HepG2 (cell line): Measurements from ENCODE around the gene KHNYN. TPM values are rescaled to one million over a fixed set of nuclear protein-coding genes. Genes with fewer than 3 reads are reported as not detected.

Source experiments
- BCL6 ChIP-seq: IDR thresholded peaks from 2 replicates; pipeline ENCODE4 v1.6.1; 2016; ENCODE audit warnings: missing genetic modification reagents, missing compliant biosample characterization
- ETV5 ChIP-seq: IDR thresholded peaks from 2 replicates; pipeline ENCODE4 v1.6.1; 2018; ENCODE audit warnings: missing biosample characterization, missing genetic modification reagents, inconsistent platforms, borderline replicate concordance
- GATA4 ChIP-seq: sonication (generic); IDR thresholded peaks from 2 replicates; pipeline ENCODE4 v1.6.1; 2016; ENCODE audit warnings: antibody characterized with exemption, low read depth, borderline replicate concordance
- HOXA3 ChIP-seq: sonication (generic); formaldehyde crosslinking; IDR thresholded peaks from 2 replicates; pipeline ENCODE4 v1.5.0; 2020; ENCODE audit warnings: missing genetic modification reagents
- MBNL3 ChIP-seq: fragments of 250-450 bp; sonication (Bioruptor Pico); conservative IDR thresholded peaks from 2 replicates; pipeline ENCODE4 v1.8.0; 2022; ENCODE audit warnings: mild to moderate bottlenecking, inconsistent platforms
- MIER2 ChIP-seq: IDR thresholded peaks from 2 replicates; pipeline ENCODE4 v1.6.1; 2016; ENCODE audit warnings: missing biosample characterization, missing genetic modification reagents
- NFATC3 ChIP-seq: sonication (generic); formaldehyde crosslinking; IDR thresholded peaks from 2 replicates; pipeline ENCODE4 v1.5.1; 2020; ENCODE audit warnings: mild to moderate bottlenecking, missing genetic modification reagents
- RAD51 ChIP-seq: fragments of 450-650 bp; IDR thresholded peaks from 2 replicates; pipeline ENCODE4 v1.6.1; 2016; ENCODE audit warnings: borderline replicate concordance
- RBM22 ChIP-seq: fragments of 200-400 bp; formaldehyde crosslinking; optimal IDR thresholded peaks from 2 replicates; pipeline ENCODE3; 2017; ENCODE audit warnings: mild to moderate bottlenecking, low read length, moderate library complexity
- SNAPC2 ChIP-seq: sonication (generic); formaldehyde crosslinking; IDR thresholded peaks from 2 replicates; pipeline ENCODE4 v1.8.1; 2022; ENCODE audit warnings: mild to moderate bottlenecking, missing genetic modification reagents
- SP5 ChIP-seq: IDR thresholded peaks from 2 replicates; pipeline ENCODE4 v1.6.1; 2016; ENCODE audit warnings: low read depth, borderline replicate concordance
- TMF1 ChIP-seq: sonication (generic); formaldehyde crosslinking; IDR thresholded peaks from 2 replicates; pipeline ENCODE4 v1.8.1; 2022; ENCODE audit warnings: low read depth, missing genetic modification reagents
- TRIM24 ChIP-seq: sonication (generic); formaldehyde crosslinking; IDR thresholded peaks from 2 replicates; pipeline ENCODE4 v1.8.0; 2022; ENCODE audit warnings: mild to moderate bottlenecking, missing genetic modification reagents
- ZFX ChIP-seq: sonication (generic); formaldehyde crosslinking; IDR thresholded peaks from 2 replicates; pipeline ENCODE4 v1.4.0; 2020; ENCODE audit warnings: mild to moderate bottlenecking, low read depth, missing genetic modification reagents, moderate library complexity
- ZNF616 ChIP-seq: sonication (generic); formaldehyde crosslinking; IDR thresholded peaks from 2 replicates; pipeline ENCODE4 v1.5.0; 2020; ENCODE audit warnings: low read depth, mild to moderate bottlenecking, missing genetic modification reagents
- ZNF619 ChIP-seq: sonication (generic); formaldehyde crosslinking; IDR thresholded peaks from 2 replicates; pipeline ENCODE4 v1.4.0; 2020; ENCODE audit warnings: mild to moderate bottlenecking, missing genetic modification reagents
- ZNF629 ChIP-seq: sonication (generic); formaldehyde crosslinking; conservative IDR thresholded peaks from 2 replicates; pipeline ENCODE4 v1.5.0; 2020; ENCODE audit warnings: missing genetic modification reagents
- ZNF747 ChIP-seq: sonication (generic); formaldehyde crosslinking; IDR thresholded peaks from 2 replicates; pipeline ENCODE4 v1.8.1; 2023; ENCODE audit warnings: missing genetic modification reagents, mild to moderate bottlenecking, borderline replicate concordance
- ZNF749 ChIP-seq: sonication (generic); formaldehyde crosslinking; IDR thresholded peaks from 2 replicates; pipeline ENCODE4 v1.8.0; 2022; ENCODE audit warnings: mild to moderate bottlenecking, missing genetic modification reagents, moderate library complexity, borderline replicate concordance
- ZNF792 ChIP-seq: IDR thresholded peaks from 2 replicates; pipeline ENCODE4 v1.6.1; 2016
- polyA plus RNA-seq, 8 experiments: library from polyadenylated mRNA; depleted of rRNA in 3 of 8; stranded (reverse) in 7 of 8; unstranded in 1 of 8; fragments of >200 nt; fragmentation: Illumina TruSeq in 4 of 8; extraction: Trizol in 4 of 8; gene quantifications; 2 replicates each; pipeline versions ENCODE4 v1.2.1 to v1.2.3, GENCODE V29; 2011 to 2016; ENCODE audit warnings: low read depth in 4 of 8, missing spikeins in 1 of 8, mixed read lengths in 1 of 8; ENCODE audit not compliant: insufficient read depth in 1 of 8
- total RNA-seq, 5 experiments: library from RNA; depleted of rRNA; stranded (reverse); fragments of >200 nt; fragmentation: Illumina TruSeq; extraction: Trizol; gene quantifications; 2 replicates each; pipeline ENCODE4 v1.2.3, GENCODE V29; 2016; ENCODE audit warnings: low read depth in 1 of 5
- TF ChIP-seq, protein P1 (sequence below): sonication (generic); formaldehyde crosslinking; IDR thresholded peaks from 2 replicates; pipeline ENCODE4 v1.4.0; 2020; ENCODE audit warnings: mild to moderate bottlenecking, missing genetic modification reagents
- TF ChIP-seq, protein P2 (sequence below): IDR thresholded peaks from 2 replicates; pipeline ENCODE4 v1.6.1; 2016; ENCODE audit warnings: missing compliant biosample characterization, missing genetic modification reagents, borderline replicate concordance

The KHNYN gene
- total and polyA plus RNA-seq, 2 of the 13 experiments (the other 11 are each of a cell fraction or from before 2014, with no cell fraction given): 52.8 to 75.7 TPM

DNA sequence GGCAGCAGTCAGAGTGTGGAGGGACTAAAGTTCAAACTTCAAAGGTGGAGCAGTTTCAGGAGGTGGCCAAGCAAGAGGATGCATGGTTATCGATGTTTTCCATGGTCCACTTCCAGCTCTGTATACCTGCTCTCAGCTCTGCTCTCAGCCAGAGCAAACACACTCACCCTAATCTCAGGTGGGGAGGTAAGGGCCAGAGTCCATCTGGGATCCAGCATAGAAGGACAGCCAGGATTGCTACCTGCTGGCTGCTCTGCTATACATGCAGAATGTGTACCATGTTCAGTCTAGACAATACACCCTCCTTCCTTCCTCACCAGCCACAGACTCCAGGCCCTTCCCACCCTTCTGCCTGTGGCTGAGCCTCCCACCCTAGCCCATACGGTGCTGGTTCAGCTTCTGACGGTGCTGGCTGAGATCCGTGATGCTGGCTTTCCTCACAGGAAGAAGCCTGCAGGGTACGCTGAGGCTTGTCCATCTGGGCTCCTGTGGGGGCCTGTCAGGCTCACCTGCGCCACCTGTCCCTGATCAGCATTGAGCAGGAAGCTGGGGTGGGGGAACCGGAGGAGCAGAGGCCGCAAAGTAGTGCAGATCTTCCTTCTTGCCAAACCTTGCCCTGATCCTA lies 2.7 kb upstream of the KHNYN start (continued):
- TF ChIP-seq, protein P1, sequence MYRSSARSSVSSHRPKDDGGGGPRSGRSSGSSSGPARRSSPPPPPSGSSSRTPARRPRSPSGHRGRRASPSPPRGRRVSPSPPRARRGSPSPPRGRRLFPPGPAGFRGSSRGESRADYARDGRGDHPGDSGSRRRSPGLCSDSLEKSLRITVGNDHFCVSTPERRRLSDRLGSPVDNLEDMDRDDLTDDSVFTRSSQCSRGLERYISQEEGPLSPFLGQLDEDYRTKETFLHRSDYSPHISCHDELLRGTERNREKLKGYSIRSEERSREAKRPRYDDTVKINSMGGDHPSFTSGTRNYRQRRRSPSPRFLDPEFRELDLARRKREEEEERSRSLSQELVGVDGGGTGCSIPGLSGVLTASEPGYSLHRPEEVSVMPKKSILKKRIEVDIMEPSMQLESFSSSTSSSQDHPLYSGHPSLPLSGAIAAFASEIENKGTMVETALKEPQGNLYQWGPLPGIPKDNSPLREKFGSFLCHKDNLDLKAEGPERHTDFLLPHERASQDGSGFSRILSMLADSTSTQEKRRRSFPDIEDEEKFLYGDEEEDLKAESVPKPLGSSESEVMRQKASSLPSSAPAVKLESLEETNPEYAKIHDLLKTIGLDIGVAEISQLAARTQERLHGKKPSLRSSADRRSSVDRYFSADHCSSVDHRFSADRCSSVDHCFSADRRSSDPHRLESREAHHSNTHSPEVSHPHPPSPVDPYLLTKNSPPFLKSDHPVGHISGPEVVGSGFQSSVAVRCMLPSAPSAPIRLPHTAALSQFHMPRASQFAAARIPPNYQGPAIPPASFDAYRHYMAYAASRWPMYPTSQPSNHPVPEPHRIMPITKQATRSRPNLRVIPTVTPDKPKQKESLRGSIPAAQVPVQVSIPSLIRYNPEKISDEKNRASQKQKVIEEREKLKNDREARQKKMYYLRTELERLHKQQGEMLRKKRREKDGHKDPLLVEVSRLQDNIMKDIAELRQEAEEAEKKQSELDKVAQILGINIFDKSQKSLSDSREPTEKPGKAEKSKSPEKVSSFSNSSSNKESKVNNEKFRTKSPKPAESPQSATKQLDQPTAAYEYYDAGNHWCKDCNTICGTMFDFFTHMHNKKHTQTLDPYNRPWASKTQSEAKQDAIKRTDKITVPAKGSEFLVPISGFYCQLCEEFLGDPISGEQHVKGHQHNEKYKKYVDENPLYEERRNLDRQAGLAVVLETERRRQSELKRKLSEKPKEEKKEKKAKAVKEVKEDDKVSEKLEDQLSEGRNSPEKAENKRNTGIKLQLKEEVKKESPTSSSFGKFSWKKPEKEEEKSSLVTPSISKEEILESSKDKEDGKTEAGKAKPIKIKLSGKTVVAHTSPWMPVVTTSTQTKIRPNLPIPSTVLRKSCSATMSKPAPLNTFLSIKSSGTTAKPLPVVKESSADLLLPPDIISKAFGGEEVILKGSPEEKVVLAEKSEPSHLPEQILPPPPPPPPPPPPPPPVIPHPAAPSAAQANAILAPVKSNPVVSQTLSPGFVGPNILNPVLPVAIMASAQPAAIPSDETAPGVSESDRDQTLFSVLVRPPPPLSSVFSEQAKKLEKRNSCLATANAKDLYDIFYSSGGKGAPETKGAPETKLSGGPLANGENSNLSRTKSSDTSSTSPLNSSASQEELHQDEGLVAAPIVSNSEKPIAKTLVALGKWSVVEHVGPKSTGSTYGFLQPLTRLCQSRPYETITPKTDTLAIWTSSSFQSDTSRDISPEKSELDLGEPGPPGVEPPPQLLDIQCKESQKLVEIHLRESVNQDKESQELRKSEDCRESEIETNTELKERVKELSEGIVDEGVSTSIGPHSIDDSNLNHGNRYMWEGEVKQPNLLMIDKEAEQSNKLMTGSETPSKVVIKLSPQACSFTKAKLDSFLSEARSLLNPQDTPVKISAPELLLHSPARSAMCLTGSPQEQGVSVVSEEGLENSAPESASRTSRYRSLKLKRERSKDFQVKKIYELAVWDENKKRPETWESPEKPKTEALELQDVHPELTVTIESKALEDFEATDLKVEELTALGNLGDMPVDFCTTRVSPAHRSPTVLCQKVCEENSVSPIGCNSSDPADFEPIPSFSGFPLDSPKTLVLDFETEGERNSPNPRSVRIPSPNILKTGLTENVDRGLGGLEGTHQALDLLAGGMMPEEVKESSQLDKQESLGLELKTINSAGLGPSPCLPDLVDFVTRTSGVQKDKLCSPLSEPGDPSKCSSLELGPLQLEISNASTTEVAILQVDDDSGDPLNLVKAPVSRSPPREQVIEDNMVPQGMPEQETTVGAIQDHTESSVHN (CRISPR knock-in tag): peak; percentile 86; the same call in 1 of the 2 replicates
- TF ChIP-seq GATA4: no peak
- peak; percentile 74 for TF ChIP-seq SP5 (CRISPR knock-in tag)
- TF ChIP-seq ZNF747 (CRISPR knock-in tag): peak; percentile 76; the same call in 1 of the 2 replicates
- peak; percentile 65; the same call in 1 of the 2 replicates for TF ChIP-seq TRIM24 (CRISPR knock-in tag)
- TF ChIP-seq MBNL3 (CRISPR knock-in tag): no peak
- peak; percentile 99 for TF ChIP-seq ZNF616 (CRISPR knock-in tag)
- TF ChIP-seq SNAPC2: no peak; the same call in 1 of the 2 replicates
- peak; percentile 75; the same call in 1 of the 2 replicates for TF ChIP-seq ZNF792
- TF ChIP-seq HOXA3: peak; percentile 78
- 0 out of 2 replicates have a peak, but pooled peaks have one; percentile 27 for TF ChIP-seq TMF1 (CRISPR knock-in tag)
- no peak for TF ChIP-seq RBM22
- TF ChIP-seq, protein P2, sequence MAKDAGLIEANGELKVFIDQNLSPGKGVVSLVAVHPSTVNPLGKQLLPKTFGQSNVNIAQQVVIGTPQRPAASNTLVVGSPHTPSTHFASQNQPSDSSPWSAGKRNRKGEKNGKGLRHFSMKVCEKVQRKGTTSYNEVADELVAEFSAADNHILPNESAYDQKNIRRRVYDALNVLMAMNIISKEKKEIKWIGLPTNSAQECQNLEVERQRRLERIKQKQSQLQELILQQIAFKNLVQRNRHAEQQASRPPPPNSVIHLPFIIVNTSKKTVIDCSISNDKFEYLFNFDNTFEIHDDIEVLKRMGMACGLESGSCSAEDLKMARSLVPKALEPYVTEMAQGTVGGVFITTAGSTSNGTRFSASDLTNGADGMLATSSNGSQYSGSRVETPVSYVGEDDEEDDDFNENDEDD (CRISPR knock-in tag): no peak; the same call in 1 of the 2 replicates
- TF ChIP-seq ZFX: peak; percentile 66
- TF ChIP-seq RAD51: no peak
- TF ChIP-seq ZNF619 (CRISPR knock-in tag): peak; percentile 88
- peak; percentile 64; the same call in 1 of the 2 replicates for TF ChIP-seq ZNF629
- no peak for TF ChIP-seq MIER2
- peak; percentile 77; the same call in 1 of the 2 replicates for TF ChIP-seq ETV5 (CRISPR knock-in tag)
- peak; percentile 54; the same call in 1 of the 2 replicates for TF ChIP-seq BCL6 (CRISPR knock-in tag)
- no peak for TF ChIP-seq ZNF749 (CRISPR knock-in tag)
- no peak; the same call in 1 of the 2 replicates for TF ChIP-seq NFATC3 (CRISPR knock-in tag)
